PFSK-1 (cell line): Measurements from ENCODE around the gene NUDT16L1.

Source experiments
- FOXP2 ChIP-seq: optimal IDR thresholded peaks from 2 replicates; pipeline ENCODE3; 2011; ENCODE audit warnings: borderline replicate concordance, control low read depth, inconsistent platforms; ENCODE audit not compliant: insufficient read depth; ENCODE audit errors: extremely low read length, extremely low read depth
- POLR2AphosphoS5 ChIP-seq: IDR thresholded peaks from 2 replicates; pipeline ENCODE4 v1.6.1; 2012; ENCODE audit warnings: low read depth, mild to moderate bottlenecking, control low read depth, low read length, moderate library complexity
- SIN3A ChIP-seq: IDR thresholded peaks from 2 replicates; pipeline ENCODE4 v1.6.1; 2012; ENCODE audit warnings: mild to moderate bottlenecking, low read length, moderate library complexity, borderline replicate concordance; ENCODE audit not compliant: insufficient read depth
- TAF1 ChIP-seq: IDR thresholded peaks from 2 replicates; pipeline ENCODE4 v1.6.1; 2012; ENCODE audit warnings: low read length, control low read depth, borderline replicate concordance; ENCODE audit not compliant: insufficient read depth
- TF ChIP-seq, protein P1 (sequence below), 2 experiments: IDR thresholded peaks; 2 replicates each; pipeline versions ENCODE4 v1.6.1 to v1.8.0; 2011 to 2012; ENCODE audit warnings: low read depth in 2 of 2, low read length in 2 of 2, control low read depth in 1 of 2, inconsistent platforms in 1 of 2, mild to moderate bottlenecking in 1 of 2, moderate library complexity in 1 of 2; ENCODE audit not compliant: insufficient read depth in 1 of 2

The NUDT16L1 gene

DNA sequence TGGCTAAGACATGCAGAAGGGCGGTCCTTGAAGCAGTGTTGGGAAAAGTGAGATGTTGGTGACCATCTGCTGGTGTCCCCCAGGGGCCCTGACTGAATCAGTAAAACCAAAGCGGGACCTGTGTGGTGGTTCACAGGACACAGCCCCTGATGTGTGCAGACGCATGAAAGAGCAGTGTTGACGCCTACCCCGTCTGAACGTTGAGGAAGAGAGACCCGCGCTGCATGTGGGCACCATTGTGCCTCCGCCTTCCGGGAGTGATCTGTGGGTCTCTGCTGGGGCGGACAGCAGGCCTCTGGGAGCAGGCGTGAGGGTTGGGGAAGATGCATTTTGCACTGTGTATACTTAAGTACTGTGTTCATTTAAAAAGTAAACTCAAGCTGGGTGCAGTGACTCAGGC, 37.1 kb upstream of the NUDT16L1 start:
- TF ChIP-seq, protein P1, sequence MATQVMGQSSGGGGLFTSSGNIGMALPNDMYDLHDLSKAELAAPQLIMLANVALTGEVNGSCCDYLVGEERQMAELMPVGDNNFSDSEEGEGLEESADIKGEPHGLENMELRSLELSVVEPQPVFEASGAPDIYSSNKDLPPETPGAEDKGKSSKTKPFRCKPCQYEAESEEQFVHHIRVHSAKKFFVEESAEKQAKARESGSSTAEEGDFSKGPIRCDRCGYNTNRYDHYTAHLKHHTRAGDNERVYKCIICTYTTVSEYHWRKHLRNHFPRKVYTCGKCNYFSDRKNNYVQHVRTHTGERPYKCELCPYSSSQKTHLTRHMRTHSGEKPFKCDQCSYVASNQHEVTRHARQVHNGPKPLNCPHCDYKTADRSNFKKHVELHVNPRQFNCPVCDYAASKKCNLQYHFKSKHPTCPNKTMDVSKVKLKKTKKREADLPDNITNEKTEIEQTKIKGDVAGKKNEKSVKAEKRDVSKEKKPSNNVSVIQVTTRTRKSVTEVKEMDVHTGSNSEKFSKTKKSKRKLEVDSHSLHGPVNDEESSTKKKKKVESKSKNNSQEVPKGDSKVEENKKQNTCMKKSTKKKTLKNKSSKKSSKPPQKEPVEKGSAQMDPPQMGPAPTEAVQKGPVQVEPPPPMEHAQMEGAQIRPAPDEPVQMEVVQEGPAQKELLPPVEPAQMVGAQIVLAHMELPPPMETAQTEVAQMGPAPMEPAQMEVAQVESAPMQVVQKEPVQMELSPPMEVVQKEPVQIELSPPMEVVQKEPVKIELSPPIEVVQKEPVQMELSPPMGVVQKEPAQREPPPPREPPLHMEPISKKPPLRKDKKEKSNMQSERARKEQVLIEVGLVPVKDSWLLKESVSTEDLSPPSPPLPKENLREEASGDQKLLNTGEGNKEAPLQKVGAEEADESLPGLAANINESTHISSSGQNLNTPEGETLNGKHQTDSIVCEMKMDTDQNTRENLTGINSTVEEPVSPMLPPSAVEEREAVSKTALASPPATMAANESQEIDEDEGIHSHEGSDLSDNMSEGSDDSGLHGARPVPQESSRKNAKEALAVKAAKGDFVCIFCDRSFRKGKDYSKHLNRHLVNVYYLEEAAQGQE (IDR thresholded peaks at IDR 0.05; ENCODE audit: insufficient read depth in 1 of 2, low read depth in 2 of 2, low read length in 2 of 2), result no peak
- TF ChIP-seq FOXP2 (no peak), SIN3A (no peak), POLR2AphosphoS5 (no peak)

DNA sequence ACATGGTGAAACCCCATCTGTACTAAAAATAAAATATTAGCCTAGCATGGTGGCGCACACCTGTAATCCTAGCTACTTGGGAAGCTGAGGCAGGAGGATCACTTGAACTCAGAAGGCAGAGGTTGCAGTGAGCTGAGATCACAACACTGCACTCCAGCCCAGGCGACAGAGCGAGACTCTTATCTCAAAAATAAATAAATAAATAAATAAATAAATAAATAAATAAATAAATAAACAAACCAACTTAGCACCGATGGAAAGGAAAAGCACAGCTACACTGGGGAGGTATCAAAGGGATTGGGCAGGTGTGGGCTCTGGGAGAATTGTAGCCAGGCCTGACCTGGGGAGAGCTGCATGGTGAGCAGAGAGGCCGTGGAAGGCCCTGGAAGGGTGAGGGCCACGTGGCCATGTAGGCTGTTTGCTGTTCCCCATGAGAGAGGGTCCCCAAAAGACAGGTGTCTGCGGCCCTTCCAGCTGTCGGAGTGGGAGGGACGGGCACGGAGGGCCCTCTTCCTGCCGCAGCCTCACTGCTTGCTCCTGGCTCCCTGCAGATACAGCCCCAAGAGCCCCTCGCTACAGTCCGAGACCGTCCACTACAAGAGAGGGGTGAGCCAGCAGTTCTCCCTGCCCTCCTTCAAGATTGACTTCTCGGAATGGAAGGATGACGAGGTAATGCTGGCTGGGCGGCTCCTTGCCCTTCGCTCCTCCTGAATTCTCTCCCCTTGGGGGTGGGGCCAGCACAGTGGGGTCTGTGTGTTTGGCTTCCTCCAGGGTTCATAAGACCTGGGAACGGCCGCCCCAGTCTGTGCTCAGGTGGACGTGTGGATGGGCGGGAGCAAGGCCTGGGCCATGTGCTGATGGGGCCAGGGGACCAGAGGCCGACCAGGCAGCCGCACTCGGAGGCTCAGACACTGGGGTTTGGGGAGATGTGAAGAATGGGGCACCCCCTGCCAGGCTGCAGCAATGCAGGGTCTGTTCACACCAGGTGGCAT, 36.4 kb upstream of the NUDT16L1 start:
- TF ChIP-seq TAF1, result no peak
- no peak for TF ChIP-seq POLR2AphosphoS5
- no peak for TF ChIP-seq SIN3A
- TF ChIP-seq, protein P1 (IDR thresholded peaks at IDR 0.05; ENCODE audit: insufficient read depth in 1 of 2, low read depth in 2 of 2, low read length in 2 of 2), result no peak
- no peak for TF ChIP-seq FOXP2

DNA sequence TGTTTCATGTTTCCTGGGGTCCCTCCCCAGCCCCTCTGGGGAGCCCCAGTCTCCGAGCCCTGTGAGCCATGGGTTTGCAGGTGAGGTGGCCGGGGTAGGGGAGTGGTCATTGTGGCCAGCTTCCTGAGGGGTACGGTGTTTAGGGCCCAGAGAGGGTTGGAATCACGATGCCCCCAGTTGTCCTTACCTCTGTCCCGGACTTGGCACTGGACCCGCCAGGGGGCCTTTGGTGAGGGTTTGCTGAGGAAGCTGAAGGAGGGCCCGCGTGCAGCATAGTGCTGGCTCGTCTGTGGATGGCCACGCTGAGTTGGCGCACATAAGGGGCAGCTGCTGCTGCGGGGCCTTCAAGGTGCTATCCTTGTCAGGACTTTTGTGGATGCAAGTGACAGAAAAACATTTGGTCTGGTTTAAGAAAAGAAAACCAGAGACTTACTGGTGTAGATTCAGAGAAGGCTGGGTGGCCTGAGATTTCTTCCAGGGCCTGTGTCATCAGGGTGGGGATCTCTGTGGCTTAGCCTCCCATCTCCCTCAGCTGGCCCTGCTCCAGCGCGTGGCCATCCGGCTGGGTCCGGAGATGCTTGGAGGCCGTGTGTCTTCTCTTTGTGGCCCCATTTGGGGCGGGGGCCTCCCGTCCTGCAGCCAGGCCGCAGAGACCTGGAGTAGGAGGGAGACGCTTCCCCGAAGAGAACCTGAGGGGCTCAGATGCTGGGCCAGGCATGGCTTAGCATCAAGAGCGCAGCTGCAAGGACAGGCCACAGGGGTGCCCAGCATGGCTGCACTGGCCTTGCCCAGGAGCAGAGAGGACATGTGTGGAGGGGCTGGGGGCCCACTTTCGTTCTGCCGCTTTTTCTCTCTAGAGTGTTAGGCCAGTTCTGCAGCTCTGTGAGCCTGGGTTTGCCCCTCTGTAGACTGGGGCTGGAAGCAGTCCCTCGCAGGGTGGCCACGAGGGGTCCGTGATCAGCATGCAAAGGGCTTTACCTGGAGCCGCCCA, 33.7 kb upstream of the NUDT16L1 start:
- TF ChIP-seq POLR2AphosphoS5 (no peak), FOXP2 (no peak), TAF1 (no peak), SIN3A (no peak)
- TF ChIP-seq, protein P1 (IDR thresholded peaks at IDR 0.05; ENCODE audit: insufficient read depth in 1 of 2, low read depth in 2 of 2, low read length in 2 of 2), result no peak

DNA sequence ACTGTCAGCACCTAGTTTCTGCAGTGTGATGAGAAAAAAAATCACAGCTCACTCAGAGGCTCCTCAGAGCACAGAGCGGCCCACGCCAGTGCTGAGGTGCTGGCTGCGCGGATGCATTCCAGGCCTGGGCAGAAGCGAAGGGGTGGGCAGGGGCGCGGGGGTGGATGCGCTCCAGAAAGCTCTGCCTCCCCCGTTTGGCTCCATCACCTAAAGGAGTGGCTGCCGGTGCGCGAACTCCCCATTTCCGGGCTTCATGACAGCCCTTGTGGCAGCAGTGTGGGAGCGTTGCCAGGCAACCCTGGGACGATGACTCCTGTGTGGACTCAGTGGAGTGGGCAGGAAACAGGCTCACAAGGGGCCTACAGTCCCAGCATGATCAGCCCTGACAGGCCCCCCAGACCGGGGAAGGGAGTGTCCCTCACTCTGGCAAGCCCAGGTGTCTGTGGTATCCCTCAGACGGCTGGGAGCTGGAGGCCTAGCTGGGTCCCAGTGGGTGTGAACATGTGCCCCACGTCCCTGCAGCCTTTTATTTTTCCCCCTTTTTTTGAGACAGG, 32.8 kb upstream of the NUDT16L1 start:
- TF ChIP-seq SIN3A (no peak), POLR2AphosphoS5 (no peak), TAF1 (no peak), FOXP2 (no peak)
- TF ChIP-seq, protein P1 (IDR thresholded peaks at IDR 0.05; ENCODE audit: insufficient read depth in 1 of 2, low read depth in 2 of 2, low read length in 2 of 2), result no peak
